ENCODE results near the gene HSPA4L. TPM values are rescaled to one million over a fixed set of nuclear protein-coding genes. Genes with fewer than 3 reads are reported as not detected.

HSPA4L gene
- total RNA-seq, 1 donor from 2014 or later = 12.4 TPM

DNA sequence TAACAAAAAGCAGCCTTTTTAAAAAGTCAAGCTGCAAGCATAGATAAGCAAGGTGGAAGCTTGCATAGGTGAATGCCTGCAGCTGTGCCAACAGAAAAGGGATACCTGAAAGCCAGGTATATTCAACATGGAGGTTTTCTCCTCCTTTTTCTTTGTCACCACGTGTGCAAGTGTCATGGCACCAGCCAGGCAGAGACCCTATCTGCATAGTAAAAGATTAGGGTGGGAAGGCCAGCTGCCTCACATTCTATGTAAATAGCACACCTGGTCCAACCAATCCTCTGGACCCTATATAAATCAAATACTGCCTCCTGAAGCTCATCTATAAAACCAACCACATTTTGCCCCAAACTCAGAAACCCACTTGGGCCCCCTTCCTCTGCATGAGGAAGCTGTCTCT, 70.5 kb downstream of the HSPA4L start:
- no peak for DNase-seq (ENCODE audit: low spot score)
- intact Hi-C loops (cut with DNase I) = no loop called here

DNA sequence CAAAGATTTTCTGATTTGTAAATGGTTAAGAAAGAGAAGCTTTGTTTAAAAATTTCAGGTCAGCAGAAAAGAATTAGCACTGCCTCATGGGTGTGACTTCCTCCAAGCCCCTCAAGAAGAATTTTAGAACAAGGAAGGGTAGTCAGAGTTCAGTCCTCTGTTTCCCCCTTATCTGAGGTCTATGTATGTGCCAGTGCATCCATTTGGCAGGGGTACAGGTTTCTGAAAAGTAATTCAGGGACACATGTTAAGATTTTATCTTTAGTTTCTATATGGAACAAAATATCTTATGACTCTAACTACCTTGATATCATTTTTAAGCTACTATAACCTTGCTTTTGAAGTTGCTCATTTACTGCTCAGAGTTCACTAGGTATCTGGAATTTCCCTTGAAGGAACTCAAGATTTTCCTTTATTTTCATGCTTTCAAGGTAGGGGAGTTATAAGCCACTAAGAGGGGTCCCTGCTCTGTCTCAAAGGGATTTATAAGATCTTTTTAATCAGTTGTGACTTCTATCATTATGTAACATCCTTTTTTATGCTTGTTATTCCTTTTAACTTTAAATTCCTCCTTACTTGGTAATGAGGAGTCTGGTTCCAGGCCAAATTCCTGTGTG, 74.2 kb downstream of the HSPA4L start:
- DNase-seq (ENCODE audit: low spot score) = no peak
- intact Hi-C loops (cut with DNase I) = no loop called here

DNA sequence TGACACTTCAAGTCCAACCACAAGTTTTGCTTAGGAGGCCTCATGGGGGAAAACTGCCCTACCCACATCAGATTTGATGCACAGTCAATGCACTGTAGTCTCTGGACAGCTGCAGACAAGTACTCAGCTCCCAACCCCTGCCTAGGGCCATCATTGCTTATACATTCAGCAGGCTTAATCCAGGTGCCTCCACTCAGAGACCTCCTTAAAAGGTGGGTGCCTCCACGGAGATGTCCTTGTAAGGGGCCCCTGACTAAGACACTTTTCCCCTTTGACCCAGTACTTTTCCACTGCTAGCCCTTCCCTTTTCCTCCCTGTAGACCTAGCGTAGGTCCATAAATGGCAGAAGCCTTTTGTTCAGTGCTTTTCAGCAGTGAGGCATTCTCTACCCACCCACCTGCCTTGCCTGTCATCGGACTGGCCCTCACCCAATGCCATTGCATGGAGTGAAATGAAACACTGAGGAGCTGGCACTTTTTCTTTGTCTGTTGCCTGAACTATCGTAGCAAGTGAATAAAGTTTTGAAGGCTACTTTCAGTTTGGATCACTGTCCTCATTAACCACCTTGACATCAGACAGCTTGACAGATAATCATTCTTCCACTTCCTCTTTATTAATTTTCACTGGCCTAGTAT, 74.8 kb downstream of the HSPA4L start:
- DNase-seq (ENCODE audit: low spot score) = no peak
- intact Hi-C loops (cut with DNase I) = no loop called here

DNA sequence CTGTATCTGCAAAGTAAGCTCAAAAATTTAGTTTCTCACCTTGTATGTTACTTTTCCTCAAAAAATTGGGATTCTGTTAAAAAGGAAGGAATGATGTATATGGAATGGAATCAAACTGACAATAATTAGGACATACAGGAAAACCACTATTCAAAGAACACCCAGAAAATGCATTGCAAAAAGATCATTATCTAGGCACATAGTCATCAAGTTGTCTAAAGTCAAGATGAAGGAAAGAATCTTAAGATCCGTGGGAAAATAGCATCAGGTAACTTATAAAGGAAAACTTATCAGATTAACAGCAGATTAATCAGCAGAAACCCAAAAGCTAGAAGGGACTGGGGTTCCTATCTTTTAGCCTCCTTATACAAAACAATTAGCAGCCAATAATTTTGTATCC, 75.5 kb downstream of the HSPA4L start:
- no peak for DNase-seq (ENCODE audit: low spot score)
- intact Hi-C loops (cut with DNase I) = no loop called here

GRCh38 chr4:127868196-127868595, 86.1 kb downstream of the HSPA4L start:
- no peak for DNase-seq (ENCODE audit: low spot score)
- intact Hi-C loops (cut with DNase I) = no loop called here

DNA sequence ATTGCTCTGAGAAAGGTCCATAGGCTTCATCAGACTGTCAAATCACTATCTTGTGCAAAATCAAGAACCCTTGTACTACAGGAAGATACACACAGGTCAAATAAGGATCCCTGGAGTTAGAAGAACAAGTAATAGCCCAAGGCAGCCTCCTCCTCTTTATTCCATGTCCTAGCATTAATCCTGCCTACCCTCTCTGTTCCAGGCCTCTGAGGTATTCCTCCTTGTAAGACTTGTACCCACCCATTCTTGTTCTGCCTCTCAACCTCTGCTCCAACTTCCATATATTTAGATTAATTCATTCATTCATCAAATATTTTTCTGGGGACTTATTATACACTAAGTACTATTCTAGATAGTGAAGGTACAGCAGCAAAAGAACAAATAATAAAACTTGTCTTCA, 88.2 kb downstream of the HSPA4L start:
- intact Hi-C loops (cut with DNase I) = no loop called here
- DNase-seq (ENCODE audit: low spot score) = no peak

- DNase-seq (ENCODE audit: low spot score) = no peak
- intact Hi-C loops (cut with DNase I) = no loop called here
Observed at GRCh38 chr4:127870688-127871087, 88.6 kb downstream of the HSPA4L start.

GRCh38 chr4:127875791-127876190, 93.7 kb downstream of the HSPA4L start:
- intact Hi-C loops (cut with DNase I) = no loop called here
- DNase-seq (ENCODE audit: low spot score) = no peak

- intact Hi-C loops (cut with DNase I) = loop anchor here (1.0 to 5.0 kb wide), 2 partner anchors 84 to 99 kb away; partner anchors contain the start of genes ABHD18, HSPA4L and MFSD8
- DNase-seq (ENCODE audit: low spot score) = peak; percentile 98
Observed at GRCh38 chr4:127880763-127881562, 98.8 kb downstream of the HSPA4L start, which contains the start of gene PLK4. Gene PLK4, plus strand, starts transcription at chr4:127880893. Its CDS starts 242 bp downstream, at chr4:127881135.

GRCh38 chr4:127881563-127881864, 99.4 kb downstream of the HSPA4L start:
- DNase-seq (ENCODE audit: low spot score) = no peak
- intact Hi-C loops (cut with DNase I) = loop anchor here (5.0 kb wide), 1 partner anchor 99 kb away; the partner anchor contains the start of gene HSPA4L

- intact Hi-C loops (cut with DNase I) = no loop called here
Observed at GRCh38 chr4:127888559-127888958, 106.4 kb downstream of the HSPA4L start.

DNA sequence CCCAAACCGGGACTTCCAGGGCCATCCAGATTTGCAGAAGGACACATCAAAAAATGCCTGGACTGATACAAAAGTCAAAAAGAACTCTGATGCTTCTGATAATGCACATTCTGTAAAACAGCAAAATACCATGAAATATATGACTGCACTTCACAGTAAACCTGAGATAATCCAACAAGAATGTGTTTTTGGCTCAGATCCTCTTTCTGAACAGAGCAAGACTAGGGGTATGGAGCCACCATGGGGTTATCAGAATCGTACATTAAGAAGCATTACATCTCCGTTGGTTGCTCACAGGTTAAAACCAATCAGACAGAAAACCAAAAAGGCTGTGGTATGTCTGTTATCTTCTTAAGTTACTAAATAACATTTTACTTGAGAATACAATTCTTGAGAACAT, 107.8 kb downstream of the HSPA4L start:
- intact Hi-C loops (cut with DNase I) = no loop called here

More at GRCh38 chr4:127888559-127888958, 106.4 kb downstream of the HSPA4L start:
- DNase-seq (ENCODE audit: low spot score) = no peak

More for the DNA sequence above, 107.8 kb downstream of the HSPA4L start:
- no peak for DNase-seq (ENCODE audit: low spot score)

Other genes with a start within 250 kb of the HSPA4L start
- gene INTU, start 149.4 kb upstream of the HSPA4L start, total RNA-seq = 4.8 TPM
- not detected for gene SLC25A31, start 51.9 kb upstream of the HSPA4L start, total RNA-seq
- gene PLK4, start 98.6 kb downstream of the HSPA4L start, total RNA-seq = 0.75 TPM
- gene MFSD8, start 182.9 kb downstream of the HSPA4L start, total RNA-seq = 10.9 TPM
- 35.1 TPM for gene ABHD18, start 183.1 kb downstream of the HSPA4L start, total RNA-seq